Activated B cell treated with CpG ODN at 0.5 μM for 24 hours (primary cell): ENCODE data around the gene MRPL30. TPM values are rescaled to one million over a fixed set of nuclear protein-coding genes. Genes with fewer than 3 reads are reported as not detected.
"Not testable (repeated sequence)": the region's sequence is repeated elsewhere in the genome, so short reads cannot be mapped to it uniquely, and the experiment has no call there.

Source experiments
- ATAC-seq: fragments of 200-7000 bp; cut with Tn5 transposase; one replicate; pipeline ENCODE4 v1.10.0; 2021; ENCODE audit warnings: low read depth, mild to moderate bottlenecking, moderate library complexity
- CTCF ChIA-PET: fragments of 350-600 bp; sonication (Branson Sonifier 250); formaldehyde crosslinking; loops from one replicate; lab custom pipeline; 2021; ENCODE audit warnings: antibody characterized with exemption; lab: Charles Lee
- POLR2A ChIA-PET: fragments of 350-600 bp; sonication (Branson Sonifier 250); formaldehyde crosslinking; loops from one replicate; lab custom pipeline; 2021; ENCODE audit warnings: antibody characterized with exemption; lab: Charles Lee
- DNase-seq: peaks from one replicate; pipeline ENCODE4 v3.0.0; 2022
- H3K27ac Mint-ChIP-seq: one replicate; pipeline ENCODE4 v1.8.0; 2020; ENCODE audit warnings: mixed read lengths
- H3K27me3 Mint-ChIP-seq: one replicate; pipeline ENCODE4 v1.8.0; 2021; ENCODE audit warnings: mixed read lengths
- H3K36me3 Mint-ChIP-seq: one replicate; pipeline ENCODE4 v1.8.0; 2021; ENCODE audit warnings: low read depth, mixed read lengths
- H3K4me1 Mint-ChIP-seq: one replicate; pipeline ENCODE4 v1.8.0; 2021; ENCODE audit warnings: mixed read lengths
- H3K4me3 Mint-ChIP-seq: one replicate; pipeline ENCODE4 v1.8.0; 2020; ENCODE audit warnings: mild to moderate bottlenecking, mixed read lengths
- H3K9me3 Mint-ChIP-seq: one replicate; pipeline ENCODE4 v1.8.0; 2020; ENCODE audit warnings: mixed read lengths
- CTCF ChIP-seq: fragments of 200-600 bp; IDR thresholded peaks from one replicate; pipeline ENCODE4 v1.8.0; 2022; ENCODE audit warnings: antibody characterized with exemption, mild to moderate bottlenecking
- intact Hi-C: fragments of 100-400 bp; cut with micrococcal nuclease; formaldehyde crosslinking; loops from one replicate; pipeline ENCODE4 v1.15.1; 2024
- total RNA-seq: library from RNA; stranded (reverse); gene quantifications from 2 replicates; pipeline ENCODE4 v1.2.3, GENCODE V29; 2022

Gene MRPL30
- total RNA-seq, 1 donor from 2014 or later = 21.4 TPM

DNA sequence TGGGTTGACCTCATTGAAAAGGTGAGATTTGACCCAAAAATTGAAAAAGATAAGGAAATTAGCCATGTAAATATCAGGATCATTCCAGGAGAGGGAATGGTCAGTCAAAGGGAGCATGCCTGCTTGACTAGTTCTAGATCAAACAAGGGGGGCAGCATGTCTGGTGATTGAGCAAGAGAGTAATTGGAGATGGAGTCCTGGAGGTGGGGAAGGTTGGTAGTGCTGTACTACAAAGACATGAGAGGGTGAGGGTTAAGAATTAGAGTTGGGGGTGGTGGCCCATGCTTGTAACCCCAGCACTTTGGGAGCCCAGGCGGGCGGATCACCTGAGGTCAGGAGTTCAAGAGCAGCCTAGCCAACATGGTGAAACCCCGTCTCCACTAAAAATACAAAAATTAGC lies 2.0 kb downstream of the MRPL30 start:
- no peak for TF ChIP-seq CTCF
- intact Hi-C loops = loop anchor here (5.0 kb wide), 1 partner anchor 451 kb away; the partner anchor contains the start of gene MGAT4A
- H3K9me3 Mint-ChIP-seq = no peaks in the 10 kb centered on the region
- CTCF ChIA-PET = no interaction called here
- DNase-seq = no peak
- H3K4me1 Mint-ChIP-seq = peaks cover 52% of the 10 kb centered on the region
- H3K36me3 Mint-ChIP-seq = peaks cover 33% of the 10 kb centered on the region
- H3K4me3 Mint-ChIP-seq = no peak overlapping the region
- ATAC-seq = no peak
- no peaks in the 10 kb centered on the region for H3K27me3 Mint-ChIP-seq
- POLR2A ChIA-PET = interaction anchor here (4.0 kb wide), 1 partner anchor 28 kb away, joined by 46 read pairs; the partner anchor contains the start of genes LIPT1 and TSGA10
- H3K27ac Mint-ChIP-seq = no peak overlapping the region

- intact Hi-C loops = loop anchor here (5.0 kb wide), 1 partner anchor 453 kb away; the partner anchor contains the start of gene MGAT4A
- peaks cover 36% of the 10 kb centered on the region for H3K36me3 Mint-ChIP-seq
- H3K9me3 Mint-ChIP-seq = no peaks in the 10 kb centered on the region
- H3K4me3 Mint-ChIP-seq = no peak overlapping the region
- DNase-seq (no peak), ATAC-seq (no peak)
- peaks cover 38% of the 10 kb centered on the region for H3K4me1 Mint-ChIP-seq
- no peaks in the 10 kb centered on the region for H3K27me3 Mint-ChIP-seq
- ChIA-PET POLR2A (interaction anchor here (0.6 to 1.1 kb wide), 3 partner anchors 11 to 152 kb away, joined by 3 read pairs; partner anchors contain the start of genes C2orf15 and EIF5B), CTCF (no interaction called here)
- no peak overlapping the region for H3K27ac Mint-ChIP-seq
- TF ChIP-seq CTCF = no peak
Measured at GRCh38 chr2:99184811-99185210, 3.8 kb downstream of the MRPL30 start.

- Mint-ChIP-seq H3K4me1 (peaks cover 21% of the 10 kb centered on the region), H3K9me3 (no peaks in the 10 kb centered on the region), H3K27ac (no peak overlapping the region), H3K27me3 (no peaks in the 10 kb centered on the region), H3K4me3 (no peak overlapping the region), H3K36me3 (peaks cover 45% of the 10 kb centered on the region)
- CTCF ChIA-PET = no interaction called here
- POLR2A ChIA-PET = no interaction called here
- DNase-seq (no peak), ATAC-seq (no peak)
- no peak for TF ChIP-seq CTCF
- intact Hi-C loops = no loop called here
Measured at GRCh38 chr2:99187011-99187410, 6.0 kb downstream of the MRPL30 start.

DNA sequence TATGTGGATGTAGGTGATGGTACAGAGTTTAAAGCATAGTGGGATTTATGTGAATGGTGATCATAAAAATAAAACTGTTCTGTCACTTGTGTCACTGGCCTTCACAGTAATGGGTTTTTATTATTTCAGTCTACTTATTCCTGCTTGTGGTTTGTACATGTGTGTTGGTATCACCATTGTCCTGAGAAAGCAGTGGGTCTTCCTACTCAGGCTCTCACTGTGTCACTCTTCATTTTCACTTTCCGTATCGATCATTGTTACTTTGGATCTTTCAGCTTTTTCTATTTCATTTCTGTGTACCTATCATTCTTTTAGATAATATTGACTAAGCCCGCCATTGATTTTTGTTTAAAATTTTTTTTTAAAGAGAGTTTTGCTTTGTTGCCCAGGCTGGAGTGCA lies 7.4 kb downstream of the MRPL30 start:
- intact Hi-C loops = no loop called here
- ATAC-seq (no peak), DNase-seq (no peak)
- Mint-ChIP-seq H3K36me3 (peaks cover 57% of the 10 kb centered on the region), H3K27me3 (no peaks in the 10 kb centered on the region), H3K4me3 (no peak overlapping the region), H3K4me1 (peaks cover 13% of the 10 kb centered on the region), H3K27ac (no peak overlapping the region), H3K9me3 (no peaks in the 10 kb centered on the region)
- ChIA-PET POLR2A (no interaction called here), CTCF (no interaction called here)
- TF ChIP-seq CTCF = no peak

DNA sequence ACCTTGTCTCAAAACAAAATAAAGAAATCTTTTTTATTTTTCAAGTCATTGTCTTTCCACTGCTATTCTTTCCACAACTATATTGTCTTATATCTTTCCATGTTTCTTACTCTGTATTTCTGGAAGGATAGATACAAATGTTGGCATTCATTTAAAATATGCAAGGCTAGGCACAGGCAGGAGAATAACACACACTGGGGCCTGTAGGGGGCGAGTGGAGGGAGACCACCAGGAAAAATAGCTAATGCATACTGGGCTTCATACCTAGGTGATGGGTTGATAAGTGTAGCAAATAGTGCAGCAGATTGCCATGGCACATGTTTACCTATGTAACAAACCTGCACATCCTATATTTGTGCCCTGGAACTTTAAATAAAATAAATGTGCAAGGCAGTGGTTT lies 9.6 kb downstream of the MRPL30 start:
- ChIA-PET CTCF (no interaction called here), POLR2A (interaction anchor here (0.7 kb wide), 1 partner anchor 11 kb away, joined by 4 read pairs; no protein-coding TSS in a partner anchor)
- intact Hi-C loops = no loop called here
- H3K36me3 Mint-ChIP-seq = peaks cover 65% of the 10 kb centered on the region
- no peak for TF ChIP-seq CTCF
- H3K4me3 Mint-ChIP-seq = no peak overlapping the region
- no peaks in the 10 kb centered on the region for H3K27me3 Mint-ChIP-seq
- H3K9me3 Mint-ChIP-seq = no peaks in the 10 kb centered on the region
- no peak overlapping the region for H3K27ac Mint-ChIP-seq
- no peak for DNase-seq
- H3K4me1 Mint-ChIP-seq = peaks cover 2% of the 10 kb centered on the region
- ATAC-seq = no peak

DNA sequence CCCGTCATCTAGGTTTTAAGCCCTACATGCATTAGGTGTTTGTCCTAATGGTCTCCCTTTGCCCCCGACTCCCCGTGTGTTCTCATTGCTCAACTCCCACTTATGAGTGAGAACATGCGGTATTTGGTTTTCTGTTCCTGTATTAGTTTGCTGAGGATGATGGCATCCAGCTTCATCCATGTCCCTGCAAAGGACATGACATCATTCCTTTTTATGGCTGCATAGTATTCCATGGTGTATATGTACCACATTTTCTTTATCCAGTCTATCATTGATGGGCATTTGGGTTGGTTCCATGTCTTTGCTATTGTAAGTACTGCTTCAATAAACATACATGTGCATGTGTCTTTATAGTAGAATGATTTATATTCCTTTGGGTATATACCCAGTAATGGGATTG lies 11.4 kb downstream of the MRPL30 start:
- CTCF ChIA-PET, H3K4me1 Mint-ChIP-seq, H3K4me3 Mint-ChIP-seq, DNase-seq, H3K27me3 Mint-ChIP-seq, POLR2A ChIA-PET, intact Hi-C loops, H3K27ac Mint-ChIP-seq, ATAC-seq, H3K9me3 Mint-ChIP-seq: not testable (repeated sequence)
- peaks cover 73% of the 10 kb centered on the region for H3K36me3 Mint-ChIP-seq
